Gastroesophageal sphincter (tissue), 4 donors: Measurements from ENCODE around the gene LZIC. TPM values are rescaled to one million over a fixed set of nuclear protein-coding genes. Genes with fewer than 3 reads are reported as not detected.

ENCODE experiments used
- ATAC-seq: fragments of 150-250 bp; one replicate; pipeline ENCODE4 v1.9.1; 2016; ENCODE audit warnings: mild to moderate bottlenecking, moderate library complexity
- H3K27ac ChIP-seq, 4 donors: fragments of 200-600 bp; sonication (generic) in 3 of 4; 1 replicate in 3 of 4; 2 replicates in 1 of 4; pipeline ENCODE4 v1.5.1; 2016 to 2019
- H3K27me3 ChIP-seq: fragments of 200-600 bp; sonication (generic); one replicate; pipeline ENCODE4 v1.5.1; 2019
- H3K36me3 ChIP-seq, 2 donors: fragments of 200-600 bp; sonication (generic); one replicate each; pipeline ENCODE4 v1.5.1; 2019; ENCODE audit warnings: control low read depth in 1 of 2
- H3K4me1 ChIP-seq, 3 donors: fragments of 200-600 bp; sonication (generic); 1 replicate in 2 of 3; 2 replicates in 1 of 3; pipeline ENCODE4 v1.5.1; 2016 to 2019; ENCODE audit warnings: control low read depth in 2 of 3
- H3K4me3 ChIP-seq, 2 donors: fragments of 200-600 bp; sonication (generic); one replicate each; pipeline ENCODE4 v1.5.1; 2019; ENCODE audit warnings: mild to moderate bottlenecking in 1 of 2, moderate library complexity in 1 of 2
- H3K9me3 ChIP-seq, 3 donors: fragments of 200-600 bp; sonication (generic); one replicate each; pipeline ENCODE4 v1.5.1; 2017 to 2019; ENCODE audit warnings: control low read depth in 2 of 3
- EP300 ChIP-seq: sonication (generic); formaldehyde crosslinking; IDR thresholded peaks from one replicate; pipeline ENCODE4 v1.6.1; 2017; ENCODE audit warnings: antibody characterized with exemption, mild to moderate bottlenecking
- POLR2A ChIP-seq, 2 donors: fragments of 450-650 bp; IDR thresholded peaks; one replicate each; pipeline ENCODE4 v1.6.1; 2017; ENCODE audit warnings: antibody characterized with exemption in 2 of 2, mild to moderate bottlenecking in 2 of 2, moderate library complexity in 1 of 2
- POLR2AphosphoS5 ChIP-seq: sonication (generic); formaldehyde crosslinking; IDR thresholded peaks from one replicate; pipeline ENCODE4 v1.6.1; 2017; ENCODE audit warnings: antibody characterized with exemption
- WGBS, 2 donors: methylation state at CpG; one replicate each; pipeline ENCODE4 v1.1.5; 2018; ENCODE audit warnings: low coverage in 1 of 2; 5-methylcytosine and 5-hydroxymethylcytosine counted together
- total RNA-seq, 4 donors: library from RNA; depleted of rRNA; stranded (reverse); fragments of >200 nt; gene quantifications; one replicate each; pipeline ENCODE4 v1.1.0, GENCODE V29; 2016
- TF ChIP-seq, protein P1 (sequence below), 4 experiments: fragments of 200-600 bp in 2 of 4; fragments of 450-650 bp in 2 of 4; sonication (generic) in 1 of 4; IDR thresholded peaks; one replicate each; pipeline ENCODE4 v1.5.1; 2017 to 2019; ENCODE audit warnings: antibody characterized with exemption in 4 of 4, mild to moderate bottlenecking in 2 of 4, moderate library complexity in 2 of 4

Gene LZIC
- total RNA-seq, 4 donors from 2014 or later, result 26.0 to 45.1 (median 38.4) TPM

- WGBS, 2 donors, result 91 to 93% methylated on average over 2 of the region's 2 CpGs
- no peak for ATAC-seq
- H3K27me3 ChIP-seq, result no peaks in the 10 kb centered on the region
- H3K9me3 ChIP-seq, result no peaks in the 10 kb centered on the region
- H3K4me1 ChIP-seq, result peaks cover 0 to 4% (median 3%) of the 10 kb centered on the region in 3 donors
- H3K36me3 ChIP-seq, result no peaks in the 10 kb centered on the region
- TF ChIP-seq POLR2AphosphoS5 (no peak), POLR2A (IDR thresholded peaks at IDR 0.05) (no peak), EP300 (no peak)
- TF ChIP-seq, protein P1, sequence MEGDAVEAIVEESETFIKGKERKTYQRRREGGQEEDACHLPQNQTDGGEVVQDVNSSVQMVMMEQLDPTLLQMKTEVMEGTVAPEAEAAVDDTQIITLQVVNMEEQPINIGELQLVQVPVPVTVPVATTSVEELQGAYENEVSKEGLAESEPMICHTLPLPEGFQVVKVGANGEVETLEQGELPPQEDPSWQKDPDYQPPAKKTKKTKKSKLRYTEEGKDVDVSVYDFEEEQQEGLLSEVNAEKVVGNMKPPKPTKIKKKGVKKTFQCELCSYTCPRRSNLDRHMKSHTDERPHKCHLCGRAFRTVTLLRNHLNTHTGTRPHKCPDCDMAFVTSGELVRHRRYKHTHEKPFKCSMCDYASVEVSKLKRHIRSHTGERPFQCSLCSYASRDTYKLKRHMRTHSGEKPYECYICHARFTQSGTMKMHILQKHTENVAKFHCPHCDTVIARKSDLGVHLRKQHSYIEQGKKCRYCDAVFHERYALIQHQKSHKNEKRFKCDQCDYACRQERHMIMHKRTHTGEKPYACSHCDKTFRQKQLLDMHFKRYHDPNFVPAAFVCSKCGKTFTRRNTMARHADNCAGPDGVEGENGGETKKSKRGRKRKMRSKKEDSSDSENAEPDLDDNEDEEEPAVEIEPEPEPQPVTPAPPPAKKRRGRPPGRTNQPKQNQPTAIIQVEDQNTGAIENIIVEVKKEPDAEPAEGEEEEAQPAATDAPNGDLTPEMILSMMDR (IDR thresholded peaks at IDR 0.05), result no peak
- H3K4me3 ChIP-seq, result no peak overlapping the region
- no peak overlapping the region for H3K27ac ChIP-seq
Observed at GRCh38 chr1:9916452-9916851, 26.7 kb downstream of the LZIC start.

GRCh38 chr1:9914610-9914937, 28.6 kb downstream of the LZIC start:
- WGBS, 2 donors, result 45 to 60% methylated on average over 2 of the region's 2 CpGs
- Histone ChIP-seq H3K36me3 (no peaks in the 10 kb centered on the region), H3K4me3 (no peak overlapping the region), H3K9me3 (no peaks in the 10 kb centered on the region), H3K27me3 (no peaks in the 10 kb centered on the region), H3K27ac (no peak overlapping the region), H3K4me1 (peaks cover 0 to 10% (median 7%) of the 10 kb centered on the region in 3 donors)
- TF ChIP-seq, protein P1 (IDR thresholded peaks at IDR 0.05), result no peak
- TF ChIP-seq POLR2AphosphoS5 (no peak), EP300 (no peak), POLR2A (IDR thresholded peaks at IDR 0.05) (no peak)
- no peak for ATAC-seq

GRCh38 chr1:9912264-9912936, 30.8 kb downstream of the LZIC start:
- peaks cover 0 to 30% (median 17%) of the 10 kb centered on the region in 3 donors for H3K4me1 ChIP-seq
- no peaks in the 10 kb centered on the region for H3K9me3 ChIP-seq
- no peaks in the 10 kb centered on the region for H3K27me3 ChIP-seq
- no peaks in the 10 kb centered on the region for H3K36me3 ChIP-seq
- H3K4me3 ChIP-seq, result no peak overlapping the region
- no peak for TF ChIP-seq POLR2AphosphoS5
- no peak for TF ChIP-seq POLR2A (IDR thresholded peaks at IDR 0.05)
- TF ChIP-seq EP300, result no peak
- TF ChIP-seq, protein P1 (IDR thresholded peaks at IDR 0.05), result no peak
- H3K27ac ChIP-seq, result peak overlapping the region in 3 of 4 donors; percentile 37 to 95 (median 41)
- WGBS, 2 donors, result 85 to 91% methylated on average over 9 to 11 of the region's 12 CpGs
- no peak for ATAC-seq

DNA sequence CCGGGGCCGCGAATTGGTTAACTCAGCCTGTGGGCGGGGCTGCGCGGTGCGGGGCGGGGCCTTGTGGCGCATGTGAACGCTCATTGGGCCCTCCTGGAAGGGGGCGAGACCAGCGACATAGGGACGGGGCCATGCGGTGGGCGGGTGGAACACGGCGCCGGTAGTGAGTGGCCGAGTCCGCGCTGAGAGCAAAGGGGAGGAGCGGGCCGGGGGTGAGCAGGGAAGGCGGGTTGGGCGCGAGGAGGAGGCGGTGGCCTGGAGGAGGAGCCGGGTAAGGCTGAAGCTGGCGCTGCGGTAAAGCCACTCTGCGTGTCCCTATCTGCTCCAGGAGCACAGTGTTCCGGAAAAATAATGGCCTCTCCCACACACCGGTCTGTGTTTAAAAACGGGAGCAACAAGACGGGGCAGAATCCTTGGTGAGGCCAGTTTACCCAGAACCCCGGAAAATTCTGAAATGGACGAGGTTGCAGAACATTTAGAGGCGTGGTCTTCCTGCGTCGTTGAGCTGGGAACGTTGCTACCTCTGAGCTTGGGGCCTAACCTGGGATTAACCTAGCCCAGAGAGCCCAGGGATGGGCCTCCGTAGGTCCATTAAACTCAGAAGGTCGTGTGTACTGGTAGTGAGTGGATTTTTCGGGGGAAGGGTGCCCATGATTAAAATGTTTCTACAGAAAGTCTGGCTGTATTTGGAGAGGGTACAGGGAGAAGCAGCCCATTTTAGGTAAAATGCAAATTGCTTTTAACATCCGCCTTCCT, 32.6 kb downstream of the LZIC start:
- Histone ChIP-seq H3K36me3 (no peaks in the 10 kb centered on the region), H3K4me3 (peak overlapping the region; percentile 66 to 80), H3K9me3 (no peaks in the 10 kb centered on the region), H3K4me1 (peaks cover 0 to 33% (median 17%) of the 10 kb centered on the region in 3 donors), H3K27me3 (no peaks in the 10 kb centered on the region), H3K27ac (peak overlapping the region; percentile 91 to 97 (median 96))
- TF ChIP-seq POLR2AphosphoS5 (peak; percentile 91), EP300 (no peak), POLR2A (IDR thresholded peaks at IDR 0.05) (peak; percentile 90 to 95)
- TF ChIP-seq, protein P1 (IDR thresholded peaks at IDR 0.05), result peak in 1 of 4 experiments; percentile 11
- WGBS, 2 donors, result 0% methylated on average over 5 to 8 of the region's 45 CpGs
- ATAC-seq, result peak; percentile 98

DNA sequence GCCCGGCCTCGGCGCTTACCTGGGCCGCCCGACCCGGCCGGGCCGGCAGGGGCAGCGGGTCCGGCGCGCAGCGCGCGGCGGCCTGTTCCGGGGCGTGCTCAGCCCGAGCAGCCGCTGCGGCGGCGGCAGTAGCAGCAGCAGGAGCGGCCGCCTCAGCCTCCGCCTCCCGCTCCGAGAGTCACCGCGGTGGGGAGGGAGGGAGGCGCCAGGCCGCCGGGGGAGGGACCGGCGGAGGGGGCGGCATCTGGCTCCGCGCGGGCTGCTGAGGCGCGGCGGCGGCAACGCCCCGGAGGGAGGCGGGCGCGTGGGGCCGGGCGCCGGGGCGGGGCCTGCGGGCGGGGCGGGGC, 33.1 kb downstream of the LZIC start, which contains the start of gene CTNNBIP1:
CTNNBIP1 (minus strand) TSS at position 194 of the 347 bp plus-strand sequence. CDS start 38,205 bp downstream, outside the sequence.
- Histone ChIP-seq H3K9me3 (no peaks in the 10 kb centered on the region), H3K27ac (peak within 1 kb of the TSS; percentile 91 to 97 (median 96)), H3K4me3 (peak within 1 kb of the TSS; percentile 80), H3K4me1 (peaks cover 0 to 33% (median 17%) of the 10 kb centered on the region in 3 donors), H3K27me3 (no peaks in the 10 kb centered on the region), H3K36me3 (no peaks in the 10 kb centered on the region)
- ATAC-seq, result peak; percentile 93
- no CpG with 5 or more reads among the region's 55 CpGs for WGBS, 2 donors
- TF ChIP-seq POLR2A (IDR thresholded peaks at IDR 0.05), result peak; percentile 23 to 69
- TF ChIP-seq, protein P1 (IDR thresholded peaks at IDR 0.05), result peak in 1 of 4 experiments; percentile 12
- no peak for TF ChIP-seq EP300
- no peak for TF ChIP-seq POLR2AphosphoS5
